HepG2 (cell line): ENCODE measurements around the gene CKS1B. TPM values are rescaled to one million over a fixed set of nuclear protein-coding genes. Genes with fewer than 3 reads are reported as not detected.

Experiments used
- KDM4B ChIP-seq: sonication (generic); formaldehyde crosslinking; IDR thresholded peaks from 2 replicates; pipeline ENCODE4 v1.4.0; 2020; ENCODE audit warnings: missing genetic modification reagents
- KLF16 ChIP-seq, 2 experiments: sonication (generic) in 1 of 2; formaldehyde crosslinking in 1 of 2; IDR thresholded peaks; 2 replicates each; pipeline versions ENCODE4 v1.6.1 to v1.8.0; 2016 to 2023; ENCODE audit warnings: missing genetic modification reagents in 2 of 2, missing compliant biosample characterization in 1 of 2
- NFIB ChIP-seq: sonication (generic); formaldehyde crosslinking; IDR thresholded peaks from 2 replicates; pipeline ENCODE4 v1.9.0; 2021; ENCODE audit warnings: missing genetic modification reagents, mild to moderate bottlenecking, borderline replicate concordance
- RFXAP ChIP-seq: sonication (generic); formaldehyde crosslinking; IDR thresholded peaks from 2 replicates; pipeline ENCODE4 v1.4.0; 2020; ENCODE audit warnings: missing genetic modification reagents, borderline replicate concordance
- SIN3A ChIP-seq: IDR thresholded peaks from 2 replicates; pipeline ENCODE4 v1.6.1; 2011; ENCODE audit warnings: low read depth, mild to moderate bottlenecking, control low read depth, low read length, borderline replicate concordance
- SIX1 ChIP-seq: sonication (generic); formaldehyde crosslinking; IDR thresholded peaks from 2 replicates; pipeline ENCODE4 v1.4.0; 2020; ENCODE audit warnings: missing genetic modification reagents, borderline replicate concordance
- TAF1 ChIP-seq: sonication (generic); formaldehyde crosslinking; IDR thresholded peaks from 2 replicates; pipeline ENCODE4 v1.4.0; 2020; ENCODE audit warnings: missing genetic modification reagents
- TCF12 ChIP-seq, 2 experiments: fragments of 450-650 bp in 1 of 2; sonication (generic) in 1 of 2; formaldehyde crosslinking in 1 of 2; IDR thresholded peaks; 2 replicates each; pipeline versions ENCODE4 v1.6.1 to v1.8.0; 2017 to 2022; ENCODE audit warnings: antibody characterized with exemption in 1 of 2, mild to moderate bottlenecking in 1 of 2, missing genetic modification reagents in 1 of 2, moderate library complexity in 1 of 2
- ZNF746 ChIP-seq: sonication (generic); formaldehyde crosslinking; IDR thresholded peaks from 2 replicates; pipeline ENCODE4 v1.8.0; 2022; ENCODE audit warnings: mild to moderate bottlenecking, missing genetic modification reagents
- ZNF761 ChIP-seq: sonication (generic); formaldehyde crosslinking; conservative IDR thresholded peaks from 2 replicates; pipeline ENCODE4 v1.4.0; 2020; ENCODE audit warnings: mild to moderate bottlenecking, missing genetic modification reagents
- ZSCAN22 ChIP-seq: sonication (generic); formaldehyde crosslinking; IDR thresholded peaks from 2 replicates; pipeline ENCODE4 v1.4.0; 2020; ENCODE audit warnings: mild to moderate bottlenecking, missing genetic modification reagents
- polyA plus RNA-seq, 8 experiments: library from polyadenylated mRNA; depleted of rRNA in 3 of 8; stranded (reverse) in 7 of 8; unstranded in 1 of 8; fragments of >200 nt; fragmentation: Illumina TruSeq in 4 of 8; extraction: Trizol in 4 of 8; gene quantifications; 2 replicates each; pipeline versions ENCODE4 v1.2.1 to v1.2.3, GENCODE V29; 2011 to 2016; ENCODE audit warnings: low read depth in 4 of 8, missing spikeins in 1 of 8, mixed read lengths in 1 of 8; ENCODE audit not compliant: insufficient read depth in 1 of 8
- total RNA-seq, 5 experiments: library from RNA; depleted of rRNA; stranded (reverse); fragments of >200 nt; fragmentation: Illumina TruSeq; extraction: Trizol; gene quantifications; 2 replicates each; pipeline ENCODE4 v1.2.3, GENCODE V29; 2016; ENCODE audit warnings: low read depth in 1 of 5
- TF ChIP-seq, protein P1 (sequence below): sonication (generic); formaldehyde crosslinking; conservative IDR thresholded peaks from 2 replicates; pipeline ENCODE4 v1.4.0; 2020; ENCODE audit warnings: missing genetic modification reagents
- TF ChIP-seq, protein P2 (sequence below): IDR thresholded peaks from 2 replicates; pipeline ENCODE4 v1.6.1; 2012; ENCODE audit warnings: low read depth, low read length, improper control_type of control experiment
- TF ChIP-seq, protein P3 (sequence below): sonication (generic); formaldehyde crosslinking; IDR thresholded peaks from 2 replicates; pipeline ENCODE4 v1.8.0; 2022; ENCODE audit warnings: mild to moderate bottlenecking, missing genetic modification reagents, borderline replicate concordance
- TF ChIP-seq, protein P4 (sequence below): IDR thresholded peaks from 2 replicates; pipeline ENCODE4 v1.6.1; 2016
- TF ChIP-seq, protein P5 (sequence below): sonication (generic); formaldehyde crosslinking; IDR thresholded peaks from 2 replicates; pipeline ENCODE4 v1.5.0; 2020; ENCODE audit warnings: missing genetic modification reagents
- TF ChIP-seq, protein P6 (sequence below): sonication (generic); formaldehyde crosslinking; IDR thresholded peaks from 2 replicates; pipeline ENCODE4 v1.5.0; 2020; ENCODE audit warnings: missing genetic modification reagents, mild to moderate bottlenecking, borderline replicate concordance

Gene CKS1B
- total and polyA plus RNA-seq, 2 of the 13 experiments (the other 11 are each of a cell fraction or from before 2014, with no cell fraction given): 217 to 222 TPM

DNA sequence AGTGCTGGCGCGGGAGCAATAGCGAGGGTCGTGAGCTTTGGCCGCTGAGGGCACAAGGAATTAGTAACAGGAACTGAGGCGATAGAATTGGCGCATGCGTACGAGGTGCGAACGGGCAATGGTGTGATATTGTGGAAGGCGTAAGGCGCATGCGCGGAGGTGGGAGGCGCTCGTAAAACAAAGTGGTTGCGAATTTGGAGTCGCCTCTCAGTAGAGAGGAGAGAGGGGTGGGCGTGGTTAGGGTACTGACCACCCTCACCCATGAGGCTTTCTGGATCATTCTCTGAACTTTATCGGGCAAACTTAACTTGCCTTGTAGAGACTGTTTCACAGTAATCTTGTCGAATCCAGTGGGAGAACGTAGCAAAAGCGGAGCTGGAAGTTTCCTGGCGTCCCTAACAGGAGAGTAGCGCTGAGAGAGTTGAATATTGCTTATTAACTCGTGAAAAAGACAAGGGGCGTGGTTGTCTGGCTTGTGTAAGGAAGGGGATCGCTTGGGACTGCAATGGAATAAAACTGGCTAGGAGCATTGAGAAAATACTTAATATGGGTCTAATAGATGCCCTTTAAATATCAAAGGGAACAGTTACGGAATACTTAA, 427 bp downstream of the CKS1B start (continued):
- TF ChIP-seq, protein P1, sequence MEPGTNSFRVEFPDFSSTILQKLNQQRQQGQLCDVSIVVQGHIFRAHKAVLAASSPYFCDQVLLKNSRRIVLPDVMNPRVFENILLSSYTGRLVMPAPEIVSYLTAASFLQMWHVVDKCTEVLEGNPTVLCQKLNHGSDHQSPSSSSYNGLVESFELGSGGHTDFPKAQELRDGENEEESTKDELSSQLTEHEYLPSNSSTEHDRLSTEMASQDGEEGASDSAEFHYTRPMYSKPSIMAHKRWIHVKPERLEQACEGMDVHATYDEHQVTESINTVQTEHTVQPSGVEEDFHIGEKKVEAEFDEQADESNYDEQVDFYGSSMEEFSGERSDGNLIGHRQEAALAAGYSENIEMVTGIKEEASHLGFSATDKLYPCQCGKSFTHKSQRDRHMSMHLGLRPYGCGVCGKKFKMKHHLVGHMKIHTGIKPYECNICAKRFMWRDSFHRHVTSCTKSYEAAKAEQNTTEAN: no peak
- TF ChIP-seq SIN3A (peak; percentile 16; the same call in 1 of the 2 replicates), ZNF746 (CRISPR knock-in tag) (no peak), TCF12 (IDR thresholded peaks at IDR 0.05) (no peak), TCF12 (CRISPR knock-in tag; IDR thresholded peaks at IDR 0.05) (0 out of 2 replicates have a peak, but pooled peaks have one; percentile 42), KLF16 (CRISPR knock-in tag; IDR thresholded peaks at IDR 0.05) (peak in 1 of 2 experiments; percentile 69; a peak in 2 of 4 replicates), ZSCAN22 (CRISPR knock-in tag) (no peak), TAF1 (CRISPR knock-in tag) (peak; percentile 65; the same call in 1 of the 2 replicates), SIX1 (CRISPR knock-in tag) (peak; percentile 9; the same call in 1 of the 2 replicates), ZNF761 (CRISPR knock-in tag) (no peak), KDM4B (CRISPR knock-in tag) (0 out of 2 replicates have a peak, but pooled peaks have one; percentile 1), RFXAP (0 out of 2 replicates have a peak, but pooled peaks have one; percentile 13), NFIB (no peak)
- TF ChIP-seq, protein P2, sequence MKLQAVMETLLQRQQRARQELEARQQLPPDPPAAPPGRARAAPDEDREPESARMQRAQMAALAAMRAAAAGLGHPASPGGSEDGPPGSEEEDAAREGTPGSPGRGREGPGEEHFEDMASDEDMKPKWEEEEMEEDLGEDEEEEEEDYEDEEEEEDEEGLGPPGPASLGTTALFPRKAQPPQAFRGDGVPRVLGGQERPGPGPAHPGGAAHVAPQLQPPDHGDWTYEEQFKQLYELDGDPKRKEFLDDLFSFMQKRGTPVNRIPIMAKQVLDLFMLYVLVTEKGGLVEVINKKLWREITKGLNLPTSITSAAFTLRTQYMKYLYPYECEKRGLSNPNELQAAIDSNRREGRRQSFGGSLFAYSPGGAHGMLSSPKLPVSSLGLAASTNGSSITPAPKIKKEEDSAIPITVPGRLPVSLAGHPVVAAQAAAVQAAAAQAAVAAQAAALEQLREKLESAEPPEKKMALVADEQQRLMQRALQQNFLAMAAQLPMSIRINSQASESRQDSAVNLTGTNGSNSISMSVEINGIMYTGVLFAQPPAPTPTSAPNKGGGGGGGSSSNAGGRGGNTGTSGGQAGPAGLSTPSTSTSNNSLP: peak; percentile 34; the same call in 1 of the 2 replicates
- TF ChIP-seq, protein P3, sequence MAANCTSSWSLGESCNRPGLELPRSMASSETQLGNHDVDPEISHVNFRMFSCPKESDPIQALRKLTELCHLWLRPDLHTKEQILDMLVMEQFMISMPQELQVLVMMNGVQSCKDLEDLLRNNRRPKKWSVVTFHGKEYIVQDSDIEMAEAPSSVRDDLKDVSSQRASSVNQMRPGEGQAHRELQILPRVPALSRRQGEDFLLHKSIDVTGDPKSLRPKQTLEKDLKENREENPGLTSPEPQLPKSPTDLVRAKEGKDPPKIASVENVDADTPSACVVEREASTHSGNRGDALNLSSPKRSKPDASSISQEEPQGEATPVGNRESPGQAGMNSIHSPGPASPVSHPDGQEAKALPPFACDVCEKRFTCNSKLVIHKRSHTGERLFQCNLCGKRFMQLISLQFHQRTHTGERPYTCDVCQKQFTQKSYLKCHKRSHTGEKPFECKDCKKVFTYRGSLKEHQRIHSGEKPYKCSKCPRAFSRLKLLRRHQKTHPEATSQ (CRISPR knock-in tag): 0 out of 2 replicates have a peak, but pooled peaks have one; percentile 37
- TF ChIP-seq, protein P4, sequence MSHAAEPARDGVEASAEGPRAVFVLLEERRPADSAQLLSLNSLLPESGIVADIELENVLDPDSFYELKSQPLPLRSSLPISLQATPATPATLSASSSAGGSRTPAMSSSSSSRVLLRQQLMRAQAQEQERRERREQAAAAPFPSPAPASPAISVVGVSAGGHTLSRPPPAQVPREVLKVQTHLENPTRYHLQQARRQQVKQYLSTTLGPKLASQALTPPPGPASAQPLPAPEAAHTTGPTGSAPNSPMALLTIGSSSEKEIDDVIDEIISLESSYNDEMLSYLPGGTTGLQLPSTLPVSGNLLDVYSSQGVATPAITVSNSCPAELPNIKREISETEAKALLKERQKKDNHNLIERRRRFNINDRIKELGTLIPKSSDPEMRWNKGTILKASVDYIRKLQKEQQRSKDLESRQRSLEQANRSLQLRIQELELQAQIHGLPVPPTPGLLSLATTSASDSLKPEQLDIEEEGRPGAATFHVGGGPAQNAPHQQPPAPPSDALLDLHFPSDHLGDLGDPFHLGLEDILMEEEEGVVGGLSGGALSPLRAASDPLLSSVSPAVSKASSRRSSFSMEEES (CRISPR knock-in tag): 0 out of 2 replicates have a peak, but pooled peaks have one; percentile 13
- TF ChIP-seq, protein P5, sequence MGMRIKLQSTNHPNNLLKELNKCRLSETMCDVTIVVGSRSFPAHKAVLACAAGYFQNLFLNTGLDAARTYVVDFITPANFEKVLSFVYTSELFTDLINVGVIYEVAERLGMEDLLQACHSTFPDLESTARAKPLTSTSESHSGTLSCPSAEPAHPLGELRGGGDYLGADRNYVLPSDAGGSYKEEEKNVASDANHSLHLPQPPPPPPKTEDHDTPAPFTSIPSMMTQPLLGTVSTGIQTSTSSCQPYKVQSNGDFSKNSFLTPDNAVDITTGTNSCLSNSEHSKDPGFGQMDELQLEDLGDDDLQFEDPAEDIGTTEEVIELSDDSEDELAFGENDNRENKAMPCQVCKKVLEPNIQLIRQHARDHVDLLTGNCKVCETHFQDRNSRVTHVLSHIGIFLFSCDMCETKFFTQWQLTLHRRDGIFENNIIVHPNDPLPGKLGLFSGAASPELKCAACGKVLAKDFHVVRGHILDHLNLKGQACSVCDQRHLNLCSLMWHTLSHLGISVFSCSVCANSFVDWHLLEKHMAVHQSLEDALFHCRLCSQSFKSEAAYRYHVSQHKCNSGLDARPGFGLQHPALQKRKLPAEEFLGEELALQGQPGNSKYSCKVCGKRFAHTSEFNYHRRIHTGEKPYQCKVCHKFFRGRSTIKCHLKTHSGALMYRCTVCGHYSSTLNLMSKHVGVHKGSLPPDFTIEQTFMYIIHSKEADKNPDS (CRISPR knock-in tag): no peak
- TF ChIP-seq, protein P6, sequence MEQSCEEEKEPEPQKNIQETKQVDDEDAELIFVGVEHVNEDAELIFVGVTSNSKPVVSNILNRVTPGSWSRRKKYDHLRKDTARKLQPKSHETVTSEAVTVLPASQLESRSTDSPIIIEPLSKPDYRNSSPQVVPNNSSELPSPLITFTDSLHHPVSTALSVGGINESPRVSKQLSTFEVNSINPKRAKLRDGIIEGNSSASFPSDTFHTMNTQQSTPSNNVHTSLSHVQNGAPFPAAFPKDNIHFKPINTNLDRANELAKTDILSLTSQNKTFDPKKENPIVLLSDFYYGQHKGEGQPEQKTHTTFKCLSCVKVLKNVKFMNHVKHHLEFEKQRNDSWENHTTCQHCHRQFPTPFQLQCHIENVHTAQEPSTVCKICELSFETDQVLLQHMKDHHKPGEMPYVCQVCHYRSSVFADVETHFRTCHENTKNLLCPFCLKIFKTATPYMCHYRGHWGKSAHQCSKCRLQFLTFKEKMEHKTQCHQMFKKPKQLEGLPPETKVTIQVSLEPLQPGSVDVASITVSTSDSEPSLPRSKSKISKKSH: 0 out of 2 replicates have a peak, but pooled peaks have one; percentile 2
